Subcutaneous adipose tissue (tissue), 4 donors: ENCODE data around the gene SLC13A2. TPM values are rescaled to one million over a fixed set of nuclear protein-coding genes. Genes with fewer than 3 reads are reported as not detected.

Experiments used
- CTCF ChIP-seq: fragments of 450-650 bp; IDR thresholded peaks from one replicate; pipeline ENCODE4 v1.5.1; 2016; ENCODE audit warnings: low read depth, mild to moderate bottlenecking, control low read depth, antibody characterized with exemption, moderate library complexity
- total RNA-seq, 4 donors: library from RNA; depleted of rRNA; stranded (reverse); fragments of >200 nt; gene quantifications; one replicate each; pipeline ENCODE4 v1.1.0, GENCODE V29; 2016

Gene SLC13A2
- total RNA-seq, 4 donors from 2014 or later: not detected

GRCh38 chr17:28447396-28447760 is 26.1 kb upstream of the SLC13A2 start:
- no peak for TF ChIP-seq CTCF

- TF ChIP-seq CTCF: no peak
Measured at GRCh38 chr17:28449859-28450258, 23.6 kb upstream of the SLC13A2 start.

- no peak for TF ChIP-seq CTCF
Measured at GRCh38 chr17:28457890-28458289, 15.6 kb upstream of the SLC13A2 start.

- TF ChIP-seq CTCF: no peak
Measured at GRCh38 chr17:28460901-28461300, 12.5 kb upstream of the SLC13A2 start.

GRCh38 chr17:28466001-28466400 is 7.4 kb upstream of the SLC13A2 start:
- no peak for TF ChIP-seq CTCF

GRCh38 chr17:28466521-28467048 is 6.9 kb upstream of the SLC13A2 start:
- TF ChIP-seq CTCF: no peak

- no peak for TF ChIP-seq CTCF
Measured at GRCh38 chr17:28467456-28468025, 5.9 kb upstream of the SLC13A2 start.
